HG03103 (cell line): ENCODE data around the gene TMBIM4.
"Not testable (repeated sequence)": the region's sequence is repeated elsewhere in the genome, so short reads cannot be mapped to it uniquely, and the experiment has no call there.

Experiments
- ATAC-seq: cut with Tn5 transposase; IDR thresholded peaks from one replicate; pipeline ENCODE4 v1.9.1; 2021; ENCODE audit warnings: low read depth; ENCODE audit not compliant: unreplicated experiment

The TMBIM4 gene

DNA sequence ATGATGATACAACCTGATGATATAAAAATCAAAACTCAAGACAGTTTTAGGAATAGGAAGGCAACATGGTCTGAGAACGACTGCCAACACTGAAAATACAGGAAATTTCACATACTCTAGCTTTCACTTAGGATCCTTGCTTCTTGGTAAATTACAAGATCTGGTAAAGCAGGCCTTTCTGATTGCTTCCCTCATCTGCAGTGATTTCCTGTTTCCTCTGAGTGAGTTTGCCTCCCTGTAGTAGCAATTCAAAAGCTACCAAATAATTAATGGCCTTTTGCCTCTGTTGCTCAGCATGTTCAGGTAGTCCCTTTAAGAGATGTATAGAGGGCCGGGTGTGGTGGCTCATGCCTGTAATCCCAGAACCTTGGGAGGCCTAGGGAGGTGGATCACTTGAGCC is 17.2 kb upstream of the TMBIM4 start:
- no peak for ATAC-seq

DNA sequence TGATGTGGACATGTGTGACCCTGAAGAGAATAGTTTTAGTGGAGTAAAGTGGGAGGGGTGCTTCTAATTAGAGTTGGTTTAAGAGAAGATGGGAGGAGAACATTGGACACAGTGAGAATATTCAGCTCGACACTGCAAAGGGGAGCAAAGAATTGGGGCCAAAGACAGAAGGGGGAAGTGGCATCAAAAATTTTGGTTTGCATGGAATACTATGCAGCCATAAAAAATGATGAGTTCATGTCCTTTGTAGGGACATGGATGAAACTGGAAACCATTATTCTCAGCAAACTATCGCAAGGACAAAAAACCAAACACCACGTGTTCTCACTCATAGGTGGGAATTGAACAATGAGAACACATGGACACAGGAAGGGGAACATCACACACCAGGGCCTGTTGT is 15.0 kb upstream of the TMBIM4 start:
- not testable (repeated sequence) for ATAC-seq

DNA sequence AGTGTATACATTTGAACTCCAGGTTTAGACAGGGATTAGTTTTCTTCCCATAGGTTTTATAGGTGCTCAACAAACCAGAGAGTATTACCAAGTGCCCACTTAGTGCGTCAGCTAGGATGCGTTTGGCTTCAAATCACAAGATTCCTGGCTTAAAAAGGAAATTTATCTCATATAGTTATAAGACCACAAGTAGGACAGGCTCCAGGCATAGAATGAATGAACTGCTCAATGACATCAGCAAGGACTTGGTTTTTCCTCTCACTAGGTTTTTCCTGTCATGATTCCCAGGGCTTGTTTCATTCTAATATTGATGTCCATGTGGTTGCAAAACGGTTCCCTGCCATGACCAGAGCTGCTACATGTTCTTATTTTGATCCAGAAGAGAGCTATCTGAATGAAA is 13.2 kb upstream of the TMBIM4 start:
- no peak for ATAC-seq

DNA sequence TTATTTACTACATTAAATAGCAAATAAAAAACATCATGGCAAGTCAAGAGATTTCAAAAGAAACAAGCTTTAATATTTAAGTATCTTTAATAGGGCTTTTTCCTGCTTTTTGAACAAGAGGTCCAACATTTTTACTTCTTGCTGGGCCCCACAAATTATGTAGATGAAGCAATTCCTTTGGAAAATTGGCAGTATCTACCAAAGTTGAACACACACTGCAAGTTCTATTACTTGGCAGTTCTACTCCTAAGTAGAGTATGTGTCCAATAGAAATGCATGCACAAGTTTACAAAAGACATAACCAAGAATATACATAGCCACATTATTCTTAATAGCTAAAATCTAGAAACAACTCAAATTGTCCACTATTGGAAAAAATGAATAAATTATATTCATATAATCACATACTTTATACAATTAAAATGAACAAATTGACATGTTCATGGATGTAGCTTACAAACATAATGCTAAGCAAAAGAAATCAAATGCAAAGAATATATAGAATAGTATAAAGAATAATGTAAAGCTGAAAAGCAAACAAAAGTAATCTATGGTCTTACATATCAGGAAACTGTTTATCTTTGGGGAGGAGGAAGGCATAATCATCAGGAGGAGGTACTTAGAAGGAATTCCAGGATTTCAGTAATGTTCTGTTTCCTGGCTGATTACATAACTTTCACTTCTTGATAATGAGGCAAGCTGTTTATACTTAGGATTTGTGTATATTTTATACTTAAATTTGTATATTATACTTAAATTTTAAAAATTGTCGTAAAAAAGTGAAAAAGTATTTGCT is 6.5 kb upstream of the TMBIM4 start:
- ATAC-seq, result no peak

DNA sequence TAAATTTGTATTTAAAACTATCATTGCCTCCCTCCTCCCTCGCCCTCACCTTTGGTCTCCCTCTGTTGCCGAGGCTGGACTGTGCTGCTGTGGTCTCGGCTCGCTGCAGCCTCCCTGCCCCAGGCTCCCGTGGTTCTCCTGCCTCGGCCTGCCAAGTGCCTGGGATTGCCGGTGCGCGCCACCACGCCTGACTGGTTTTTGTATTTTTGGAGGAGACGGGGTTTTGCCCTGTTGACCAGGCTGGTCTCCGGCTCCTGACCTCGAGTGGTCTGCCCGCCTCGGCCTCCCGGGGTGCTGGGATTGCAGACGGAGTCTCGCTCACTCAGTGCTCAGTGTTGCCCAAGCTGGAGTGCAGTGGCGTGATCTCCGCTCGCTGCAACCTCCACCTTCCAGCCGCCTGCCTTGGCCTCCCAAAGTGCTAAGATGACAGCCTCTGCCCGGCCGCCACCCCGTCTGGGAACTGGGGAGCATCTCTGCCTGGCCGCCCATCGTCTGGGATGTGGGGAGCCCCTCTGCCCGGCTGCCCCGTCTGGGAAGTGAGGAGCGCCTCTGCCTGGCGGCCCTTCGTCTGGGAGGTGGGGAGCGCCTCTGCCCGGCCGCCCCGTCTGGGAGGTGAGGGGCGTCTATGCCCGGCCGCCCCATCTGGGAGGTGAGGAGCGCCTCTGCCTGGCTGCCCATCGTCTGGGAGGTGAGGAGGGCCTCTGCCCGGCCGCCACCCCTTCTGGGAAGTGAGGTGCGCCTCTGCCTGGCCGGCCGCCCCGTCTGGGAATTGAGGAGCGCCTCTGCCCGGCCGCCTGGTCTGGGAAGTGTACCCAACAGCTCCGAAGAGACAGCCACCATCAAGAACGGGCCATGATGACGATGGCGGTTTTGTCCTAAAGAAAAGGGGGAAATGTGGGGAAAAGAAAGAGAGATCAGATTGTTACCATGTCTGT is 4.9 kb upstream of the TMBIM4 start:
- ATAC-seq, result not testable (repeated sequence)

DNA sequence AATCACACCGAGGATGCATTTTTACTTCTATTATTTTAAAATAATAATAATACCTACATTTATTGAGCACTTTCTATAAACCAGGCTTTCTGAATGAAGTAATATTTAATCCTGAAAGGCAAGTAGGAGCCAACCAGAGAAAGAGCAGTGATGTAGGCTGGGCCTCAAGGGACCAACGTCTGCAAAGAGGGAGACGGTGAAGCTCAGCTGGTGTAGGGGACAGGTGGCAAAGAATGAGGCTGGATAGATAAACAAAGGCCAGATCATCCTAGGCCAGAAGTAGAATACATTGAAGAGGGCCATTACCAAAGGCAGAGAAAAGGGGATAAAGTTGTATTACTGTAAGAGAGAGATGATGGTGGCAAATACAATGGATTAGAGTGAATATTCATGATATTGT is 810 bp upstream of the TMBIM4 start:
- ATAC-seq, result no peak

DNA sequence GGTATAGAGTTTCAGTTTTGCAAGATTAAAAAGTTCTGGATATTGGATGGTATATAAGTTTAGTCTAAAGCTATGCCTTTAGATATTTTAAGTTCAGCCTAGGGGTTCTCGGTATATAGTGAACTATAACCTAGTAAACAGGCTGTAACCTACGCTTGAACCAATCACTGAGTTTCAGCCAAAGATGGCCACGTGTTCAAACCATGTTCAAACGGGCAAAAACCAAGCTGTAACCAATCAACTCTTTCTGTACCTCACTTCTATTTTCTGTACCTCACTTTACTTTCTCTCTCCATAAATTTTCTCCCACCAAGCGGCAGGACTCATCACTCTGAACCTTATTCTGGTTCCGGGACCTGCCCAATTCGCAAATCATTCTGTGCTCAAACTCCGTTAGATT is 1.4 kb downstream of the TMBIM4 start:
- no peak for ATAC-seq

DNA sequence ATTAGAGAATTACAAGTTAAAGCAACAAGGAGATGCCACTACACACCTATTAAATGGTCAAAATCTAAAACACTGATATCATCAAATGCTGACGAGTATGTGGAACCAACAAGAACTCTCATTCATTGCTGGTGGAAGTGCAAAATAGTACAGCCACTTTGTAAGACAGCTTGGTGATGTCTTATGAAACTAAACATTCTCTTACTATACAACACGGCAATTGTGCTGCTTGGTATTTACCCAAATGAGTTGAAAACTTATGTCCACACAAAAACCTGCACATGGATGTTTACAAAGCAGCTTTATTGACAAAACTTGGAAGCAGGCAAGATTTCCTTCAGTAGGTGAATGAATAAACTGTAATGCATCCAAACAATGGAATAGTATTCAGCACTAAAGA is 3.2 kb downstream of the TMBIM4 start:
- no peak for ATAC-seq

DNA sequence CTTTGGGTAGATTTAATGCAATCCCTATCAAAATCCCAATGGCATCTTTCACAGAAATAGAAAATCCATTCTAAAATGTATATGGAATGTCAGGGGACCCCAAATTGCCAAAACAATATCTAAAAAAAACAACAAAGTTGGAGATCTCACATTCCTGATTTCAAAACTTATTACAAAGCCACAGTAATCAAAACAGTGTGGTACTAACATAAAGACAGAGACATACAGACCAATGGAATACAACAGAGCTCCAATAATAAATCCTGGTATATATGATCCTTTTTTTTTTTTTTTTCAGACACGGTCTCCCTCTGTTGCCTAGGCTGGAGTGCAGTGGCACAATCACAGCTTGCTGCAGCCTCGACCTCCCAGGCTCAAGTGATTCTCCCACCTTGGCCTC is 4.7 kb downstream of the TMBIM4 start:
- no peak for ATAC-seq

DNA sequence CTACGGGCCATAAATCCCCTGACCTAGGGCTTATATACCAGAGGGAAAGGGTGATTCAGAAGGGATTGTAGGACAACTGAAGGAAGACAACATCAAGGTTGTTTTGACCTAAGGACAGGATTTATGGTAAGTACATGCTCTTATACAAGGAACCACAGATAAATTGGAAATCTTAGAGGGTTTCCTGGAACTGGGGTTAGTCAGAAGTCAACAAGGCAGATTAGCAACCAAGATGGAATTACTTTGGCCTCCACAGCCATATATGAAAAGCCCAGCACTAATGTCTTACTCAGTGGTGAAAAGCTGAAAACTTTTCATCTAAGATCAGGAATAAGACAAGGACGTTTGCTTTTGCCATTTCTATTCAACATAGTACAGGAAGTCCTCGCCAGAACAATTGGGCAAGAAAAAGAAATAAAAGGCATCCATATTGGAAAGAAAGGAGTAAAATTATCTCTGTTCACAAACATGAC is 5.4 kb downstream of the TMBIM4 start:
- ATAC-seq, result no peak

DNA sequence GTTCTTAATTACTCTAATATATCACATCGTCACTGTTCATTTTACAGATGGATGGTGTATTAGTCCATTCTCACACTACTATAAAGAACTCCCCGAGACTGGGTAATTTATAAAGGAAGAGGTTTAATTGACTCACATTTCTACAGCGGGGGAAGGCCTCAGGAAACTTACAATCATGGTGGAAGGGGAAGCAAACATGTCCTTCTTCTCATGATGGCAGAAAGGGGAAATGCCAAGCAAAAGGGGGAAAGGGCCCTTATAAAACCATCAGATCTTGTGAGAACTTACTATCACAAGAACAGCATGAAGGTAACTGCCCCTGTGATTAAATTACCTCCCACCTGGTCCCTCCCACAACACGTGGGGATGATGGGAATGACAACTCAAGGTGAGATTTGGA is 6.5 kb downstream of the TMBIM4 start:
- no peak for ATAC-seq

DNA sequence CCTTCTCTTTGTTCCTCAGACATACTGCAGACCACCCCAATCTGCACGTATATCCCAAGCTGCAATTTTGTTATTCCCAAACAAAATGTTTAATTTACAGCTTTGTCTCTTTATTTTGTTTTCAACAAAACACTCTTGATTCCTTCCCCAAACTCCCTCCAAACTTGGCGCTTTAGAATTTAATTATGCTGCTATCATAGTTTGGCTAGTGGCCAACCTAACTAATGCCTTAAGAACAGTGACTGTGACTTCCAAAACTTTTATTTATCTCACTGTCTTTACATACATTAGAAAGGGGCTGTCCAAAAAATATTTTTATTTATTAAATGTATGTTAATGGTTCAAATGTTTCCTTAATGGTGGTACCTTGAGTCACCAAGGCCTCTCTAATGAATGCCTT is 7.1 kb downstream of the TMBIM4 start:
- no peak for ATAC-seq

DNA sequence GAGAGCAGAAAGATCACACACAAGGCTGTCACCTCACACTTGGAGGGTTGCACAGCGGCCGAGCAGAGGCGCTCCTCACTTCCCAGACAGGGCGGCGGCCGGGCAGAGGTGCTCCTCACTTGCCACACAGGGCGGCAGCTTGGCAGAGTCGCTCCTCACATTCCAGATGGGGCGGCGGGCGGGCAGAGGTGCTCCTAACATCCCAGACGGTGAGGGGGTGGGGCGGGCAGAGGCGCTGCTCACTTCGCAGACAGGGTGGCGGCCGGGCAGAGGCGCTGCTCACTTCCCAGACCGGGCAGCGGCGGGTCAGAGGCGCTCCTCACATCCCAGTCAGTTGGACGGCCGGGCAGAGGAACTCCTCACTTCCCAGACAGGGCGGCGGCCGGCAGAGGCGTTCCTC is 9.1 kb downstream of the TMBIM4 start:
- no peak for ATAC-seq

DNA sequence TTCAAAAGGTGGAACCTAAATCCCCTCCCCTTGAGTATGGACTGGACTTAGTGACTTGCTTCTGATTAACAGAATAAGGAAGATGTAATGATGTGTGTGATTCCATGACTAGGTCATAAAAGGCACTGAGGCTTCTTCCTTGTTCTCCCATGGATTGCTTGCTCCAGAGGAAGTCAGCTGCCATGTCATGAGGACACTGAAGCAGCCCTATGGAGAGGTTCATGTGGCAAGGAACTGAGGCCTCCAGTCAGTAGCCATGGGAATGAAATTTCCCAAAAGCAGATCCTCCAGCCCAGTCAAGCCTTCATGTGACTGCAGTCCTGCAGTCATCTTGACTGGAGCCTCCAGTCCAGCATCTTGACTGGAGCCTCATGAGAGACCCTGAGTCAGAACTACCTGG is 10.7 kb downstream of the TMBIM4 start:
- no peak for ATAC-seq

DNA sequence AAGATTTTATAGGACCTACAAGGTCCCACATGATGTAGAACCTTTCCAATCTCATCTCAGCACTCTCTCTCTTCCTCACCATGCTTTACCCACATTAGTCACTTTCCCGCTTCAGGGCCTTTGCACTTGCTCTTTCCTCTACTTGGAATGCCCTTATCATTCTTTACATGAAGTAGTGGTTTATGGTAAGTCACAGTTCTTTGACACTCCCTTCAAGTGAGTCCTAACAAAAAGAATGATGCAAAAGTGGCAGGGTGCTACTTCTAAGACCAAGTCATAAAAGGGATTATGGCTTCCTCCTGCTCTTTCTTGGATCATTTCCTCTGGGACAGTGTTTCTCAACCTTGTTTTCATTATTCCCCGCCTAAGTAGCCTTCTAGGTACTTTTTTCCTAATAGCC is 13.1 kb downstream of the TMBIM4 start:
- ATAC-seq, result no peak

DNA sequence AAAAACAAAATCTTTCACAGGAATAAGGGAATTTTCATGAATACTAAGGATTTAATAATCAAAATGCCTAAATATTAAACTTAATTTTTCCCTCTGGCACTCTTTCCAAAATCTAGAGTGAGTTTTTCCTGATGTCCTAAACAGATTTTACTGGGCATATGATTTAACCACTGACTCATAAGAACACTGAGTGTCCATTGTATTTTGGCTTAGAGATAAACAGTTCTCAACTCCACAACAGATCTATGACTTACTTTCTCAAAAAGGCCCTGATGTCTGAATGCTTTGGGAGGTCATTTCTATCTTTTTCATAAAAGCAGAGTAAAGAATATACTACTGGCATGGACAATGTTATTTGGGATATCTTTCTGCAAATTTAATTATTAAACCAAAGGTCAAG is 15.0 kb downstream of the TMBIM4 start:
- ATAC-seq, result no peak

DNA sequence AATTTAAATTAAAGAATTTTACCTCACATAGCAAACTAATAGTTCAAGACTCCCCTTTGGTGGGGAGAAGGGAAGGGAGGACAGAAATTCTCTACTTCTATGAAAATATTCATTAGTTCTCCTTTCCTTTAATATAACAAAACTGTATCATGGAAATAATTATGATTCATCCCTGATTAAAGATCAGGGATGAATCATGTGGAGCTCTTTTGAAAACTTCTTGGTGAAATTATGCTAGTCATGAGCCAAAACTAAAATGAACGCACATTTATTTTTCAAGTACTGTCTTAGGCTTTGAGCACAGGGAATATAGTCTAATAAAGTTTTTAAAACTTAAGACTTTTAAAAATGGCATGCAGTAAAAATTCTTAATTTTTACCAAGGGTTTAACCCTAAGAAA is 17.1 kb downstream of the TMBIM4 start:
- no peak for ATAC-seq

DNA sequence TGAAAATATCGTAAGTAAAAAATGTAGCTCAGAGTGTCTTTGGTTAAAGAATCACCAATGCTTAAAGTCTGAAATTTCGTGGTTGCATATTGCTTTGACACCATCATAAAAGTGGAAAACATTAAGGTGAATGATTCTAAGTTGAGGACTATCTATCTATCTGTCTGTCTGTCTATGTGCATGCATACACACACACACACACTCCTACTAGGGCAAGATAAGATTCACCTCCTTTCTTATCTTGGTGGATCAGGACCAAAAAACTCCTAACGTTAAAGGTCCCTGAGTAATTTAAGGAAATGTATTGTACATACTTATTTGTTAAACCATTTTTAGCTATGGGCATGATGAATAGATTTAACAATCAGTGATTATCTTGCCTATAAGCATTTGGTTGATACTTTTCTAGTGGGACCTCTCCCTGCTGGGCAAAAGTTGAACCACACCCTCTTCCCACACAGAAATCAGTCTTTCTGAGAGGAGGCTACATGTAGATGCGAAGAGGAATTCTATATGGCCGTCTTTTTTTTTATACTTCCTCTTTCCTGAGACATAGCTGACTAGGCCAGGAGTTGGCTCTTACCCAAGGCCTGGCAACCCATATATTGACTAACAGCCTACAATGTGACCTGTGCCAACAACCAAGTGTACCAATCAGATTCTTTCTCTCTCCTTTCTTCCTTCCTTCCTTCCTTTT is 19.9 kb downstream of the TMBIM4 start:
- no peak for ATAC-seq

DNA sequence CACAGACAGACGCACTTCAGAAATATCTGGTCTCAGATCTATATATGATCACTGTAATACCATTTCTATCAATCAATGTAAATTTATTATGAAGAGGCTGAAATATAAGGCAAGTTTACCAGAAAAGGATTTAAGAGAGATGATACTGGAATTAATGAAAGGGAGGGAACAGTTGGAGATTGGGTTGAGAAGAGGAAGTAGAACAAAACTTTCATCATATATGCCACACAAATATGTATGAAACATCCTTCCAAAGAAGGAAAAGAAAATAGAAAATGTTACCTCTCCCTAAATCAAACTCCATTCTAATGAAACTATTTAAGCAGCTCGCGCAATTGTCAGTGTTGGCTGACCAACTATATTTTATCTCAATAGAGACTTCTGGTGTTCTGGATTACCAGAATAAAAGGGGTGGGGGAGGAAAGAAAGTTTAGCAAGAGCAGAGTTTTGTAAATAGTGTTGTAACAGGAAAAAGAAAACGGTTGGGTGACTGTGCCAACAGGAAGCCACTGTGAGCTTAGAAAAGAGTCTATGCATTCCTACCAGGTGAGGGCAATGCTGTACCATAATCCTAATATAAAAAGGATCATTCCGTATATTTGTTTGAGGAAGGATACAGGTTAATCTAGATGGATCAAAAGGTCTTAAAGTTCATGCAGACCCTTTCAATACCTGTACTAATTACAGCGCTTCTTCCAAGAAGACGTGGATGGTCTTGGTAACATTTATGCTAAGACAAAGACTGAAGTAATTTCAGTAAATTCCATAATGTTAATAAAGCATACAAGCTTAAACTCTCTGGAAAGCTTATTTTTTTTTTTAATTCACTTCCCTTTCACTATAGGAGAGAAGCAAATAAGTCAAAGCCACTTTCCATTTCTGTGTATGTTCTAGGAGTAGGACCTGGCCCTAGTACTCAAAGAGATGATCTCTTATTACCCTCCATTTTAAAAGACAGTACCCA is 24.7 kb downstream of the TMBIM4 start:
- no peak for ATAC-seq

DNA sequence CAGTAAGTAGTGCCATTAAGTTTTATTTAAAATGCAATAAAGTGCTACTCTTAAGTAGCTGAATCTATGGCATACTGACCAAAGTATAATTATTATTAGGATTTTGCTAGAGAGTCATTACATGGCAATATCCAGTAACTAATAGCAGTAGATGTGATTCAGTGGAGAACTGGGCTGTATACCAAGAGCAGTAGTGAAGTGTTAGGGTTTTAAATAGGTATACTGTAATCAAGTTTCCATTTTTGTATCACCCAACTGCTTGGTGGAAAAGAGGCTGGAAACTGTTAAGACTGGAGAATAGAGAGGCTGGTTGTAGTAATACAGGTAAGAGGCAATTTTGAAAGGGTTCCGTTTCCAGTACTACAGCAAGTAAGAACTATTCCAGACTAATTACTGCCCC is 25.9 kb downstream of the TMBIM4 start:
- ATAC-seq, result no peak
